Ureter (tissue), 1 donor: Measurements from ENCODE around the gene BBX. TPM values are rescaled to one million over a fixed set of nuclear protein-coding genes. Genes with fewer than 3 reads are reported as not detected.

ENCODE experiments used
- DNase-seq: peaks from one replicate; pipeline ENCODE4 v3.0.0-alpha.2; 2020; ENCODE audit warnings: low spot score
- total RNA-seq: library from RNA; stranded (reverse); gene quantifications from one replicate; pipeline ENCODE4 v1.2.4, GENCODE V29; 2023
- donor health status: DM: yes; HTN: yes; CAD: no.

The BBX gene
- total RNA-seq, 1 donor from 2014 or later, result 87.0 TPM

DNA sequence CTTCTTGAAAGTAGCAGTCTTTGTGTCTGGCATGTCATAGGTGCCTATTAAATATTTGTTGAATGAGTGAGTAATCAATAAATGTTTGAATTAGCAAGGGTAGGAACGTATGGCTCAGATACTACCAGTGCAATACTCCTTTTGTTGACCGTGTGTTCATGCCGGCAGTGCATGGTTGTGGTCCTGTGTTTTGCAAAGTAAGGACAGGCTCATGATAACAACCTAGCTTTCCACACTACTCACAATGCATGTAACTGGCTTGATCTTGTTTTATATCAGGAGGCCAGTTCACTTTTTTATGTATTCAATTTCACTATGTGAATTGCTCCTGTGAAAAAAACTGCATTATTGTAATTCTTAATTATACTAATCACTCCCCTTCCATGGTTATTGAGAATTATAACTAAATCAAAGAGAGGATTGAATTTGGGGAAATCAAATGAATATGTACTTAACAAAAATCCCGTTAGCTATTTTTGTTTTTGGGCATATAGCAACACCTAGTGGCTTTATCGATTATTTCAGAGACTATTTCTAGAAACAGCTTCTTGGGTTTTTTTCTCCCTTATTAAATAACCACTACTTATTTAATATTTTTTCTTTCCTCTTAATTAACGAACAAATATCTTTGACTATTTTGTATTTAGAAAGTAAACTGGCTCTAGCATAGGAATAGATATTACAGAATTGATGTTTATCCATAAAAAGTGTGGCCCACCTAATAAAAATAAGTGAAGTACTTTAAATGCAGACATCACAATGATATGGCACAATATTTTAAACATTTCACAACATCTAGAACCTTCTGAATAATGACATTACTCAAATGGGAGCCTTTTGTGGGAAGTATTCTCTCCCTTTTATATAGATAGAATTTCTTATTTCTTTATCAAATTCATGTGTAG is 218.5 kb downstream of the BBX start:
- no peak for DNase-seq

DNA sequence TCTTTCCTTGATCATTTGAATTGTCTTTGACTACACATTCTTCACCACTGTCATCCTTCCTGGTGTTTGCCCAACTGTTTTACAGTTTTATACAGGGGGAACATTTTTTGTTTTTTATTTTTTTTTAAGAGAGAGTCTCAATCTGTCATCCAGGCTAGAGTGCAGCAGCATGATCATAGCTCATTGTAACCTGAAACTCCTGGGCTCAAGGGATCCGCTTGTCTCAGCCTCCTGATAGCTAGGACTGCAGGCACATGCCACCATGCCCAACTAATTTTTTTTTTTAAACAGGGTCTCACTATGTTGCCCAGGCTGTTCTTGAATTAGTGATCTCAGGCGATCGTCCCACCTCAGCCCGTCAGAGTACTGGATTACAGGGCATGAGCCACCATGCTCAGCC is 222.6 kb downstream of the BBX start:
- no peak for DNase-seq

DNA sequence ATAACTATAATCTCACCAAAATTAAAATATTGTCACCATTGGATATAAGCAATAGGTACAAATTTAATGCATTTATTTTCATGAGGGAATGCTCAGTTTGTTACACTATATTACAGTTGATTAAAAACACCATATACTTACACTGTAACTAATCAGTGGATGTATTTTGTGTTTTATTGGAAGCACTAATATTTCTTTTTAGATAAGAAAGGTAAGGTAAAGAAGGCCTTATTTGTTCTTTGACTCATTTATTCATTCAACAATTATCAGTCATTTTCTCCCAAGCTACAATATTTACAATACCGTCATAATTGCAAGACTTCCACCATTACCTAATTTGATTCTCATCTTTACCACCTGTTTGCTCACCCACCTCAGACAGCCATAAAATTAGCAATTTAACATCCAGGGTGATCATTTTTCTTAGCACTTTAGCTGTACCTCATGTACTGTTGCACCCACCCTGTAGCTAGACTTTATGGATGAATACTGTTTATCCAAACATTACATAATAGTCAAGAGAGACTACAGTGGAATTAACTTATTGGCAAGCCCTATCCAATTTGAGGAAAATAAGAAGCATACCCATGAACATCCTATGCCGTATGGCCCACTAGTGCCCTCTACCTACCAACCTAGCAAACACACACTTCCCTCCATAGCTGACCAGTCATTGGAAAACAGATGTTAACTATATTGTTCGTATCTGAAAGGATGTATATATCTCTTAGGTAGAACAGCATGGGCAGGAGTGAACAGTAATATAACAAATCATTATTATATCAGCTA is 229.6 kb downstream of the BBX start:
- no peak for DNase-seq

DNA sequence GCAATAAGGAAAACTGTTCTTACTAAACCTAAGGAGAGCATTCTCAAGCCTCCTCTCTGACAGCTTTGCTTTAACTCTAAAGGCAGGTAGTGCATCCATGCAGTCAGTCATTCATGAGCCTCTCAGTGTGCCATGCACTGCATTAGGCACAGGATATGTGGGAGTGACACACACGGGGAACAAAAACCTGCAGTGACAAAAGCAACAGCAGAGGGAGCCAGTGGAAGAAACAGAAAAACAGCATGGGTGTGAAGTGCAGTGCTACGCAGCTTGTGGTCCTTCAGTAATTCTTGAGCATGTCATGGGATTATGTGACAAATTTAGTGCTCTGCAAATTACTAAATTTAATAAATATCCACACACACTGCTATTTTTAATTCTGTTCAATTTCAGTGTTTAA is 230.7 kb downstream of the BBX start:
- DNase-seq, result peak; percentile 45

DNA sequence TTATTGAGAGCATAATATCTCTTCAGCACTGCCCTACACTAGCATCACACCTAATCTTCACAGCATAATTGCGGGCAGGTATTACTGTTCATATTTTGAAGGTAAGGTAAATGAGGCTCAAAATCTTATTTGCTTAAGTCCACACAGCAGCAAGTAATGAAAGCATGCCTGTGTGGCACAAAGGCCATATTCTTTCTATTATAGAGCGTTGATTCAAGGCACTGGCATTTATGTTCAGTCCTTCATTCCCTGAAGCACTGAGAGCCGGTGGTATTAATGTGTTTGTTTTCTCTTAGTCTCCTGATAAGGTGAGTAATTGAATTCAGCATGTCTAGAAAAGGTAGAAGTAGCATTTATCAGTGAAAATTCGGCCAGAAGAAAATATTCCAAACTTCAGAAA is 231.2 kb downstream of the BBX start:
- DNase-seq, result no peak

DNA sequence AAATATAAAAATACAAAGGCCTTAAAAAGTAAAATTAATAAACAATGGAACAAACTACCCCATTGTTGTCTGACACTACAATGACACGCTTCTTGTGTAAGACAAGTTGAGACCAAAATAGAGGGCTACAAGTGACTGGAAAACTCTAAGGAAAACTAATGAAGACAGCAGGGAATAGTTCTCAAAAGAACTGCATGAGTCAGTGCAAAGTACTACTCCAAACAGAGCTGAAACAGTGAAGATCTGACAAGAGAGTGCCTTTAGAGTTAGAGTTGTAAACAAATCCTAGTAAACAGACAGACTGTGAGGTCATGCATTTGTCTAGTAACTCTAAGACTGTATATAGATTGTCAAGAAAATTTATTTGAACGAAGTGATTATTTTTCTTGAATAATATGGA is 233.9 kb downstream of the BBX start:
- no peak for DNase-seq

DNA sequence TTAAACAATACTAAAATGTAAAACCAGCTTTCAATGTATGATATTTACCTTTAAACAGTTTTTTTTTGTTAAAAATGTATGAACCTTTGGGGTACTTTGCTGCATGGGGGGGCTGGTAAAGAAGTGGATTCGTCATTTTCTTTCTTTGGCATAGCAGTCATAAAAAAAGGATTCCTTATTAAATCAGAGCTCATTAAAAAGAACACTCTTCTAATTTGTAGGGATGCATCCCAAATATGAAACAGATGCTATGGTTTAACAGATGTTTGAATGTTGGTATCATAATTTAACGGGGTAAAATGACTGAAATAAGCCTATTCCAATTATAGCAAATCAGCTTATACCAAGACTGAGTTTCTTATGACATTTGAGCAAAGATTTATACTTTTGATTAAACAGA is 234.4 kb downstream of the BBX start:
- no peak for DNase-seq

DNA sequence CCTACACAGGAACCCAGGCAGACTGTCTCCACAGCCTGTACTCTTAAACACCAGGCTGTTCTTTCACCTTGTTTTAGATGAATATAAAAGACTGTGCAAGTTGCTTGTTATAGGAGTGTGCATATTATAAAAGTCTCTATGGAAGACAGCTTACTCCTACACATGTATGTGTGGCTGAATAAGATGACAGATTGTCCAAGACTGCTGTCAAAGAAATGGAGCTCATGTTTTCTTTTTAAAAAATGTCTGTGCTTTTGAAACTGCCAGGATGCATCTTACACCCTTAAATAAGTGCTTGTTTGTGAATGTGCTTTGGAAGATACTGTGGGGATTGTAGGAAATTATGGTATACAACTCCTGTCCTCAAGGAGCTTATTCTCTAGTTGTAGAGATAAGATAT is 237.4 kb downstream of the BBX start:
- no peak for DNase-seq

DNA sequence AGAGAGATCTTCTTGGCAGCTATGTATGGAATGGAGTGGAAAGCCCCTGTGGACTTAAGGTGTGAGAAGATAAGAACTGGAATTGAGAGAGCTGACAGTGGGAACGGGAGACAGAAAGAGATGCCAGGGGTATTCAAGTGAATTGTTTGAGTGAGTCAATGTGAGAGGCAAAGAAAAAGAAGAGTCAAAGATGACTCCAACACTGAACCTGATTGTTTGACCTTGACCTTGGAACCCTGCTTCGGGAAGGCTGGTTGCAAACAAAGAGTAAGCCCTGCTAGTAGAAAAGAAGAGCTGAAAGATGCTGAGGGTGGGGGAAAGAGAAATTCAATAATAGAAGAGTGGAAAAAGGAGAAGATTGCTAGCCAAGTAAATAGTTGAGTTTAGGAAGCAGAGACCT is 238.6 kb downstream of the BBX start:
- no peak for DNase-seq

DNA sequence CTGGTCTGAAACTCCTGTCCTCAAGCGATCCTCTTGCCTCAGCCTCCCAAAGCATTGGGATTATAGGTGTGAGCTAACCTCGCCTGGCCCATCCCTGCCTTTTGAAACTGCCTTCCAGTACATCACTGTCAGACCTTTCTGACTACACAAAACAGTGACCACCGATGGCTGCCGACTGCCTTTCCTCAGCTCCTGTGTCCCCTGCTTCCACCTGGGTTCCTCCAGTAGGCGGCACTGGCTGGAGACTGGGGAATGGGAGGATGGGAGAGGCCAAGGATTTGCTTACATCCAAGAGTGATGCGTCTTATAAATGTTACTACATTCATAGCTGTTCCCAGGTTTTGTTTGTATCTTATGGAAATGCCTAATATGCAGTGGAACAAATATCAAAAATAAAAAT is 242.8 kb downstream of the BBX start:
- no peak for DNase-seq

DNA sequence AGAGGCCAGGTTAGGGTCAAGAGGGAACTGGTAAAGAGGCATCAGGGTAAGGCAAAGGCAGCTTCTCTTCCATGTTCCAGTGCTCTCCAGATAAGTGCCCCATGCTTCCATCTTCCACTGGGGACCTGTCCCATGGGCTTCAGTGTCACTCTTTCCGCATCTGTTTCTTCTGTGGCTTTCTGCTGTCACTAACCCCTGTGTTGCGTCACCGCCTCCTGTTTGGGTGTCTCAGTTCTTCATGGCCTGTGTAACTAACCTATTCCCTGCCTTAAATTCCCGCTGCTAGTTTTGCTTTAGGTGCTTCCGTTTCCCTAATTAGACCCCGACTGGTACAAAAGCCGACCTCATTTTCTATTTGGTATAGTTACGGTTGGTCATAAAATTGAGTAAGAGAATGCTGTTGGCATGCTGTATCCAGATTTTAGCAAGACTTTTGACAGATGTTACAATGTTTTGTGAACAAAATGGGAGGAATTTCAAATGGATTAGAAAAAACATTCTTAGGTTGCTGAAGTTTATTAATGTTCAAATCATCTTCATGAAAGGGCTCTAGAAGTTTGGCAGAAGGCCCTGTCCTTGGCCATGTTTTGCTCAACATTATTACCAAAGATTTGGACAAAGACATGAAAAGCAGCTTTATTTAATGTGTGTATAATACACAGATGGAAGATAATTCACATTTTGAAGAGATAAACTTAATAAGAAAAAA is 245.3 kb downstream of the BBX start:
- DNase-seq, result no peak

DNA sequence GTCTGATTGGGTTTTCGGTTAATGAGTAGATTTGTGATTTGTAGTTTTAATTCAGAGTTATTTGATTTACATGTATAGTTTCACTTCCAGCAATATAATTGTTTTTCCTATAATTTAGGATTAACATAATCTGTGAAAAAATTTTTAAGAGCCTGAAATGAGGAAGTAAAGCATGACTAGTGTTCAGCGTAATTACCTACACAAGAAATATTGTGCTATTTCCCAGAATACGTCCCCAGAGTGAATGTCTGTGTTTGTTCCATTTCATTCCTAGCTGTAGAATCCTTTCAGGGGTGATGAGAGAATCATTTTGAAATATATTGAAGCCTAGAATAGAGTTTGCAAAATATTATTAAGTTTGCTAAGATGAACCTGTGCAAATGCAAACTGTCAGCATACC is 247.1 kb downstream of the BBX start:
- DNase-seq, result no peak

DNA sequence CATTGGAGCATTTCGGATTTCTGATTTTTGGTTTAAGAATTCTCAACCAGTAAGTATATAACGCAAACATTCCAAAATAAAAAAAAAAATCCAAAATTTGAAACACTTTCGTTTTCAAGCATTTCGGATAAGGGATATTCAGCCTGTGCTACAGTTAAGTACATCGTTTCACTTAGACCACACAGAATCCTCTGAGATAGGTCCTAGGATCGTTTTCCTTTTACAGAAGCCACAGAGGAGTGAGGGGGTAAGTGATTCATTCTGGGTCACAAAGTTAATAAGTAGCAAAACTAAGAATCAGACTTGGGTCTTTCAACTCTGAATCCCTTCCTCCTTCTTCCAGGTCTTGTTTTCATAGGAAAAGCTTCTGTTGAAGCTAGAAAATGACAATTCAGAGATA is 249.3 kb downstream of the BBX start:
- DNase-seq, result no peak

DNA sequence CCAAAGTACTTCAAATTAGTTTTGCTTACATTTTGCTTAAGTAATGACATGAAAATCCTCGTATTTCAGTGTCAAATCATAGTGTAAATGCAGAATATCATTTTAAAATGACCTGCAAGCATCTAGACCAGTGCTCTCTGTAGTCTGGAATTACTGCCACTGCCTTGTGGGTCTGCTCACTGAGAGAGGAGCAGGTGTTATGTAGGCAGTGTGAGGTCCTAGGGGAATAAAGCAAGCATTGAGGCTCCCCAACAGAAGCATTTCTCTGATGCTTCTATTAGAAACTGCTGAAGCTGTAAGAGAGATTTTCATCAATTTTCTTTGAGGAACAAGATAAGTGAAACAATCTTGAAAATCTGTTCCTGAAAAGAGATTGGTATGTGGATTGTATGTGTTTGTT is 253.2 kb downstream of the BBX start:
- DNase-seq, result no peak

DNA sequence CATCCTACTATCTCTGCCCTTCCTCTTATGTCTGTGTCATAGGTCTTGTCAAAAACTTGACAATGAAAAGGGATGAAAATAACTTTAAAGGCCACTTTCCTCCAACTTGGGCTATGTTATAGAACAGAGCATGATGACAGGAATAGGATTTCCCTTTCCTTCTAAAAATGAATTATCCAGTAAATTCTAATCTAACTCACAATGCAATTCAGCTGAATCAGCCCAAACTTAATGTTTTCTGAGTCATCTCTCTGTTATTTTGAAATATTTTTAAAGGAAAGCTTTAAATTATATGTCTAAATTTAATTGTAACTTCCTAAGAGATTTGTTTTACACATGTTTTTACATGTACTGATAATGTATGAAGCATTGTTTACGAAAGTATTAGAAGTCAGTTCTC is 258.5 kb downstream of the BBX start:
- no peak for DNase-seq

DNA sequence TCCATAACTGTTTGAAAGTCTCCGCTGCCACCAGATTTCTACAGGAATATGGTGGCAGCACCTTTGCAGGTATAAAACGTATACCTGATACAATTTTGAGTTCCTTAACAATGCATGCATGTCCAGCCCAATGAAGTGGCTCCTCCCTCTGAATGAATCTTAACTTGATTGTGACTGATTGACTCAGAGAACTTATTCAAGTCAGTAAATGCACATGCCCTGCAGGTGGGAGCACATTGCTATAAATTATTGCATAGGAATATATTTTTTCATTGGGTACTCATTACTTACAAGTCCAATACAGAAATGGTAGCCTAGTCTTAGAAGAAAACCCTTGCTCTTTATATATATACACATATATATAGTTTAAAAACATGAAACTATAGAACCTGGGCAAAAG is 259.3 kb downstream of the BBX start:
- no peak for DNase-seq

DNA sequence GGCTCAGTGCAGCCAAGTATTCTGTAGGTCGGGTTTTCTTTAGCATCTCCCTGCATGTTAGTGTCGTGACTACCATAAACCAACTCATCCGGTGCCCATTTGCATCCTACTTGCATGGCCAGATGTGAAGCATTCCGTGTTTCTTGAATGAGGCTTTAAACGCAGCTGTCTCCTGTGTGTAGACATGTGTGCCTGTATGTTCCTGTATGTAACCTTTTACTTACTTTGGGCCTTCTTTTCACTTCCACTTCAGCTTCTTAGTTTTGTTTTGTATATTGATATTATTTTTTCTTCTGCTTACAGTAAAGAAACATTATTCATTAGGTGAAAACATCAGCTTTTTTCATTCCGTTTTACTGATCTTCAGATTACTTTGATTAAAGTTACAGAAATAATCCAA is 267.9 kb downstream of the BBX start:
- no peak for DNase-seq

DNA sequence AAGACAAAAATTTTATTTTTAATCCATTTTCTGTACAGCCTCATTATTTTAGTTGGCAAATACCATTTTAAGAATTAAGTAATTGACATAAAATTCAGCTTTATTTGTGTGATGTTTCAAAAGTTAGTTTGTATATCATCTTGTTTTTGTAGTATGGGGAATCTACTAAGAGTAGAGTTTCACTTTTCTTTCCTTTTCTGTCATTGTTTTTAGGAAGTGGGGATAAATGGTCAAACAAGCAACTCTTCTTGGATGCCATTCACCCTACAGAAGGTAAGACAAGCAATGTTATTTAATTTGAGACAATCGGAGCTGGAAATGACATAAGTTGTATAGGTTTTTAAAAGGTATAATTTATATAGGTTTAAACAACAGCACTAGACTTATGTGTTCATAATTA is 268.3 kb downstream of the BBX start:
- DNase-seq, result no peak

DNA sequence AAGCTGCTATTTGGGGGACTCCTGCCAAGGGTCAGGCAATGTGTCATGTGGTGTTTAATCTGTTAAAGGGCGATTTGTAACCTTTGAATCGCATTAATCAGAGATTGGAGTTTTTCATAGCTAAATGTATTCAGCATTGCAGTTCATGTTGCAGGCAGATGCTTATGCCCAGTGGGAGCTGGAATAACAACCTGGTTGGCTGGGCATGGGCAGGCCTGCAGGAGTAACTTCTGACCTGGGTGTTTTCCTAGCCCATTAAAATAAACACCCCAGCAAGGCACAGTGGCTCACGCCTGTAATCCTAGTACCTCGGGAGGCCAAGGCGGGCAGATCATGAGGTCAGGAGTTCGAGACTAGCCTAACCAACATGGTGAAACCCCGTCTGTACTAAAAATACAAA is 268.7 kb downstream of the BBX start:
- no peak for DNase-seq

DNA sequence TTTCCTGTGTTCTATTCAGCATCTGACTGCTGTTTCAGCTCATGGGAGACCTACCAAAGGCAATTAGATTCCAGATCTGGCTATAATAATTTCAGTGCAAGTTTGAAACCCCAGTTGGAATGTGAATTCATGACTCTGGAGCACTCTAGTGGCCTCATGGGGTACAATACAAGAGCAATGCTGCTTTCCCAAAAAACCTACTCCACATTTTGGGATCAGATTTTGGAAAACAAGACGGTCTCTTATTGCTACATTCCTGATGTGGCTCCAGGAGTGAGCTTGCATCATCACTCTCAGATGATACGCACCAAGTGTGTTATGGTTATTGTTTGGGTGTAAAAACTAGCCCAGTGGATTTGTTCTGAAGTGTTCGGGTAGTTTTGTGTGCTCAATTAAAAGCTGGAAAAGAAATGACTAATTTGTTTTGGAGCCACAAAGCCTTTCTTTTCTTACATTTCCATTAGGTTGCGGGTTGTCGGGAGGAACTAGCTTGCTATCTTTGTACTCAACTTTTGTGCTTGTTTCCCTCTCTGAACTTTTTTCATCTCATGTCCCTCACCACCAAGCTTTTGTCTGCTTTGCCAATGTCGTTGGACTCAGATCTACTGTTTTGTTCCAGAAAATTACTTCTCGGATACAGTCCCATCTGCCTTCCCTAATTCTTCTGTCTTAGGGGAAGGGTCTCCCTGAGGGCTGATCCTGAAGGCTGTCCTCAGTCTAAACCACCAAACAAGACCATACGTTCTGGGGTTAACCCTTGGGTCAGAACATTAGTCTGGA is 272.1 kb downstream of the BBX start:
- no peak for DNase-seq

DNA sequence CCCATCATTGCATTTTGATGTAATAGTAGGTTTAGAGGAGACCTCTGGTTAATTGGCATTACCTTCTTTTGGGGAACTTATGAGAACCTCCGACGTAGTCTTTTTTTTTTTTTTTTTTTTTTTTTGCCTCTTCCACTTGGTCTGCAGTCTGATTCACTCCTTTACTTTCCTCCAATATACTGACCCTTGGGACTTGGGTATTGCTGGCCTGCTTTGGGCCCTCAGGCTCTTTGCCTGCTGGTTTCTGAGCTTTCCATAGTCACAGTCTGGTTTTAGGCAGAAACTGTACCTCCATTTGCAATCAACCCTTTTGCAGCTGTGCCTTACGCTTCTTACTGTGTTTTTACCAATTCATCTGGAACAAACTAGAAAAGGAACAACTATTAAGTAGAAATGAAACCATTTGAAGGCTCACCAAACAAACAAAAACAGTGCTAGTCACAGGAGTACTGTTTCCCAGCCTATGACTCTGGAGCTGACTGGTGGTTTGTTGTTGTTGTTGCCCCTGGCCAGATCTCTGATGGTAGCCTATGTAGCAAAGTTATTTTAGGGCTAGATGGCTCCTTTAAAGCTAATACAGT is 272.8 kb downstream of the BBX start:
- DNase-seq, result no peak
